PC-3 (cell line): ENCODE results near the gene EEPD1. TPM values are rescaled to one million over a fixed set of nuclear protein-coding genes. Genes with fewer than 3 reads are reported as not detected.

Source experiments
- ATAC-seq: fragments of 200-7000 bp; cut with Tn5 transposase; 2 replicates; pipeline ENCODE4 v1.9.1; 2020; ENCODE audit warnings: mild to moderate bottlenecking, moderate library complexity
- BruUV-seq: library from RNA; stranded (reverse); fragments of 400-500 nt; replicated peaks from 2 replicates; lab custom pipeline; 2021; lab: Mats Ljungman, UMichigan
- CTCF ChIA-PET: fragments of 300-600 bp; sonication (Branson Sonifier 250); formaldehyde crosslinking; loops from one replicate; lab custom pipeline; 2022; ENCODE audit warnings: antibody characterized with exemption; lab: Charles Lee
- POLR2A ChIA-PET: fragments of 300-600 bp; sonication (Branson Sonifier 250); formaldehyde crosslinking; loops from one replicate; lab custom pipeline; 2022; ENCODE audit warnings: antibody characterized with exemption; ENCODE audit not compliant: unreplicated experiment; lab: Charles Lee
- DNase-seq: peaks from one replicate; pipeline ENCODE4 v3.0.0-alpha.2; 2015
- H2AFZ ChIP-seq: fragments of 300-600 bp; sonication (generic); 2 replicates; pipeline ENCODE4 v1.6.0; 2016; ENCODE audit warnings: antibody characterized with exemption, low read length
- H3F3A ChIP-seq: fragments of 300-600 bp; sonication (generic); one replicate; pipeline ENCODE4 v1.6.0; 2017; ENCODE audit warnings: antibody characterized with exemption, low read length, control low read depth, mild to moderate bottlenecking; ENCODE audit not compliant: unreplicated experiment
- H3K27ac ChIP-seq: fragments of 300-600 bp; sonication (generic); 2 replicates; pipeline ENCODE4 v1.5.1; 2016; ENCODE audit warnings: mild to moderate bottlenecking, low read length
- H3K27me3 ChIP-seq: fragments of 300-600 bp; sonication (generic); 2 replicates; pipeline ENCODE4 v1.6.1; 2016; ENCODE audit warnings: low read length, mixed read lengths
- H3K36me3 ChIP-seq: fragments of 300-600 bp; sonication (generic); 2 replicates; pipeline ENCODE4 v1.6.1; 2016; ENCODE audit warnings: low read depth, mixed run types, low read length, mixed read lengths
- H3K4me1 ChIP-seq: fragments of 300-600 bp; sonication (generic); 2 replicates; pipeline ENCODE4 v1.5.1; 2016; ENCODE audit warnings: low read length; ENCODE audit not compliant: insufficient read depth
- H3K4me2 ChIP-seq: fragments of 300-600 bp; sonication (generic); 2 replicates; pipeline ENCODE4 v1.6.0; 2016; ENCODE audit warnings: low read length
- H3K4me3 ChIP-seq: fragments of 300-600 bp; sonication (generic); 2 replicates; pipeline ENCODE4 v1.5.1; 2016; ENCODE audit warnings: mild to moderate bottlenecking, low read length, mixed read lengths
- H3K79me2 ChIP-seq: fragments of 300-600 bp; sonication (generic); 2 replicates; pipeline ENCODE4 v1.6.1; 2017; ENCODE audit warnings: low read length, mixed read lengths
- H3K9ac ChIP-seq: fragments of 300-600 bp; sonication (generic); 2 replicates; pipeline ENCODE4 v1.6.0; 2016; ENCODE audit warnings: mild to moderate bottlenecking, low read length
- H3K9me2 ChIP-seq: fragments of 300-600 bp; sonication (generic); replicated peaks from 2 replicates; pipeline ENCODE4 v1.6.1; 2016; ENCODE audit warnings: mixed run types, low read length, mixed read lengths
- H3K9me3 ChIP-seq: fragments of 300-600 bp; sonication (generic); 2 replicates; pipeline ENCODE4 v1.6.1; 2016; ENCODE audit warnings: low read length, mixed read lengths
- H4K20me1 ChIP-seq: fragments of 300-600 bp; sonication (generic); 2 replicates; pipeline ENCODE4 v1.6.1; 2016; ENCODE audit warnings: low read length, mixed read lengths
- CTCF ChIP-seq: fragments of 300-600 bp; sonication (generic); conservative IDR thresholded peaks from 2 replicates; pipeline ENCODE4 v1.5.1; 2017; ENCODE audit warnings: antibody characterized with exemption, low read depth, mild to moderate bottlenecking, low read length
- EZH2 ChIP-seq: fragments of 300-600 bp; sonication (generic); IDR thresholded peaks from one replicate; pipeline ENCODE4 v1.6.1; 2017; ENCODE audit warnings: antibody characterized with exemption, mild to moderate bottlenecking, low read length; ENCODE audit not compliant: unreplicated experiment
- EZH2phosphoT487 ChIP-seq: fragments of 300-600 bp; sonication (generic); IDR thresholded peaks from 2 replicates; pipeline ENCODE4 v1.6.1; 2018; ENCODE audit warnings: mild to moderate bottlenecking, antibody characterized with exemption, low read length, borderline replicate concordance
- intact Hi-C: fragments of 100-400 bp; cut with micrococcal nuclease; formaldehyde crosslinking; loops from 2 replicates; pipeline ENCODE4 v1.9.0; 2023
- total RNA-seq: library from RNA; depleted of rRNA; stranded (reverse); fragments of >200 nt; gene quantifications from 2 replicates; pipeline ENCODE4 v1.2.3, GENCODE V29; 2014

EEPD1 gene
- total RNA-seq, 1 experiment from 2014 or later, result 28.3 TPM

DNA sequence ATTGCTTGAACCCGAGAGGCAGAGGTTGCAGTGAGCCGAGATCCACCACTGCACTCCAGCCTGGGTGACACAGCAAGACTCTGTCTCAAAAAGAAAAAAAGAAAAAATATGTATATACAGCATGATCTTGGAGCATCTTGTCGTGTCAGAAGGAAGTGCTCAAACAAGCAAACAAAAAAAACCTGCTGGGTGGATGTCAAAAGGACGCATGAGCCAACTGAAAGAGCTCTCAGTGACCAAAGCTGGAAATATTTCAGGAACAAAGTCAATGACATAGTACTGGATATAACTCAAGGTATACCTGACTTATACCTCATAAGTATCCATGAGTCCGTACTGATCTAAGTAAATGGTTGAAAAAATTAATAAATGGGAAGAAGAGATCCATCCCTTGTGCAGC lies 142.0 kb downstream of the EEPD1 start:
- Histone ChIP-seq H3K4me1 (peaks cover 24% of the 10 kb centered on the region), H3K4me2 (no peak overlapping the region), H3K36me3 (peaks cover 8% of the 10 kb centered on the region), H3K9me2 (no peaks in the 10 kb centered on the region), H3K79me2 (no peaks in the 10 kb centered on the region), H3K4me3 (no peak overlapping the region), H3F3A (no peaks in the 10 kb centered on the region), H3K27ac (no peak overlapping the region), H3K9ac (no peak overlapping the region), H4K20me1 (no peaks in the 10 kb centered on the region), H3K27me3 (no peaks in the 10 kb centered on the region), H3K9me3 (no peaks in the 10 kb centered on the region), H2AFZ (no peak overlapping the region)
- ChIA-PET CTCF (no interaction called here), POLR2A (no interaction called here)
- intact Hi-C loops, result no loop called here
- DNase-seq (no peak), ATAC-seq (no peak)
- TF ChIP-seq EZH2, result no peak
- no peak for TF ChIP-seq CTCF
- TF ChIP-seq EZH2phosphoT487, result no peak
- BruUV-seq, result no TSS peak

DNA sequence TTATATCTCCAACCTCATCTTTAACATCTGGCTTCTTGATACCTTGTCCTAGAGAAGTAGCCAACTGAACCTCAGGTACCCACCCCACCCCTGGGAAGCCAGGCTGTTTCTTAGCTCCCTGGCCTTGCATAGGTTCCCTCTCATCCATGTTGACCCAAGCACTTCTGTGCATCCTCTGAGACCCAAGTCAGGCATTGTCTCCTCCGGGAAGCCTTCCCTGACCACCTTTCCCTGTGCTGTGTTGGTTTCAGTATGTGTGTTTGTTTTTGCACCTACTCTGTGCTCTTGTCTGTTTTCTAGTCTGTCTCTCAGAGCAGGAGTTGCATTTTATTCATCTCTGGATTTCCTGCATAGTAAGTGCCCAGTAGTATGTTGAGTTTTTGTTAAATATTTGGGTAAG lies 143.2 kb downstream of the EEPD1 start:
- DNase-seq, result no peak
- Histone ChIP-seq H3K4me3 (no peak overlapping the region), H3K9ac (no peak overlapping the region), H3K36me3 (peaks cover 8% of the 10 kb centered on the region), H4K20me1 (no peaks in the 10 kb centered on the region), H3K79me2 (no peaks in the 10 kb centered on the region), H3K4me2 (no peak overlapping the region), H3K27me3 (no peaks in the 10 kb centered on the region), H2AFZ (no peak overlapping the region), H3K4me1 (peaks cover 22% of the 10 kb centered on the region), H3K27ac (no peak overlapping the region), H3K9me2 (no peaks in the 10 kb centered on the region), H3K9me3 (no peaks in the 10 kb centered on the region), H3F3A (peaks cover 2% of the 10 kb centered on the region)
- no TSS peak for BruUV-seq
- POLR2A ChIA-PET, result no interaction called here
- intact Hi-C loops, result no loop called here
- ATAC-seq, result no peak
- CTCF ChIA-PET, result no interaction called here
- TF ChIP-seq EZH2phosphoT487 (no peak), EZH2 (no peak), CTCF (no peak)

DNA sequence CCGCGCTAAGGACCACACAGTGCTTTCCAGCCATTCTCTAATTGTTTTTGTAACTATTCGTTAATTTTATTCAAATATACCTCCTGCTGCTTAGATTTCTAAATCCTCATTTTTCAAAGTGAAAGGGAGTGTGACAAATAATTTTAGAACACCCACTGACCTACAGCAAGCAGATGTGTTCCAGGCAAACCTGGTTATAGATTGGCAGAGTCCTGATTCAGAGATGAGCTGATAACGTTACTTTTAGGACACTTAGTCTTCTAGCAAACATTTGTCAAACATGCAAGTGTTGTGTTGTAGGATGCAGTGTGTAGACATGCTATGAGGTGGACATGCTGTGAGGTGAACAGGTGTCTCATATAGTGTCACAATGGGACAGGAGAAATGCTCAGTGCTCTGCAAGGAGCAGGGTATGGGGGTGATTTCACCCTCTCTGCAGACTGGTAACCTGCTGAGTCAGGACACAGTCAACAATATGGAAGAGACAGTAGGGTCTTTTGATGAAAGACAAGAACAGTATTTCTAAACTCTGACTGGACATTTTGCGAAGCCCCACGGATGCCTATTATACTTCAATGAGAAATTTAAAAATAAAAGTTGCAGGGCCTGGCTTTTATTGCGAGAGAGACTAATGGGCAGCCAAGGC lies 144.4 kb downstream of the EEPD1 start:
- no peak overlapping the region for H3K27ac ChIP-seq
- DNase-seq (no peak), ATAC-seq (no peak)
- peaks cover 20% of the 10 kb centered on the region for H3K4me1 ChIP-seq
- no peak overlapping the region for H3K4me2 ChIP-seq
- H3F3A ChIP-seq, result peaks cover 4% of the 10 kb centered on the region
- no peaks in the 10 kb centered on the region for H4K20me1 ChIP-seq
- no peaks in the 10 kb centered on the region for H3K79me2 ChIP-seq
- H3K9me2 ChIP-seq, result no peaks in the 10 kb centered on the region
- H3K27me3 ChIP-seq, result no peaks in the 10 kb centered on the region
- intact Hi-C loops, result no loop called here
- no peak overlapping the region for H3K9ac ChIP-seq
- ChIA-PET POLR2A (no interaction called here), CTCF (no interaction called here)
- peaks cover 8% of the 10 kb centered on the region; the same call in 1 of the 2 replicates for H3K36me3 ChIP-seq
- TF ChIP-seq EZH2phosphoT487 (no peak), CTCF (no peak), EZH2 (no peak)
- no peak overlapping the region for H3K4me3 ChIP-seq
- no peaks in the 10 kb centered on the region for H3K9me3 ChIP-seq
- no TSS peak for BruUV-seq
- H2AFZ ChIP-seq, result no peak overlapping the region
